ENCODE measurements around the gene SAMD13.

SAMD13 gene

GRCh38 chr1:84350550-84350949, 49.0 kb downstream of the SAMD13 start:
- H3K27me3 ChIP-seq (ENCODE audit: control insufficient read depth, low read length) = no peaks in the 10 kb centered on the region
- H3K9me3 ChIP-seq (ENCODE audit: control insufficient read depth, insufficient read depth, low read length) = no peaks in the 10 kb centered on the region
- no peaks in the 10 kb centered on the region for H3K9me2 ChIP-seq (replicated peaks; ENCODE audit: control insufficient read depth, low read length)
- TF ChIP-seq CTCF (IDR thresholded peaks at IDR 0.05; ENCODE audit: low read depth, low read length, poor library complexity, severe bottlenecking) (no peak), EZH2phosphoT487 (IDR thresholded peaks at IDR 0.05; ENCODE audit: borderline replicate concordance, low read length) (no peak)
- no peak overlapping the region for H3K4me2 ChIP-seq (ENCODE audit: low read length)
- no peaks in the 10 kb centered on the region for H3K36me3 ChIP-seq (ENCODE audit: control insufficient read depth, low read length)
- H3K27ac ChIP-seq (ENCODE audit: low read depth, low read length) = no peak overlapping the region
- H3K4me3 ChIP-seq (ENCODE audit: low read length) = no peak overlapping the region
- H4K20me1 ChIP-seq (ENCODE audit: control insufficient read depth, insufficient read depth, low read depth, low read length) = no peaks in the 10 kb centered on the region
- H3F3A ChIP-seq (ENCODE audit: control insufficient read depth, insufficient read depth) = no peaks in the 10 kb centered on the region
- no peaks in the 10 kb centered on the region for H3K79me2 ChIP-seq (ENCODE audit: control insufficient read depth, low read length)
- no peaks in the 10 kb centered on the region for H3K4me1 ChIP-seq (ENCODE audit: control insufficient read depth, low read length)

DNA sequence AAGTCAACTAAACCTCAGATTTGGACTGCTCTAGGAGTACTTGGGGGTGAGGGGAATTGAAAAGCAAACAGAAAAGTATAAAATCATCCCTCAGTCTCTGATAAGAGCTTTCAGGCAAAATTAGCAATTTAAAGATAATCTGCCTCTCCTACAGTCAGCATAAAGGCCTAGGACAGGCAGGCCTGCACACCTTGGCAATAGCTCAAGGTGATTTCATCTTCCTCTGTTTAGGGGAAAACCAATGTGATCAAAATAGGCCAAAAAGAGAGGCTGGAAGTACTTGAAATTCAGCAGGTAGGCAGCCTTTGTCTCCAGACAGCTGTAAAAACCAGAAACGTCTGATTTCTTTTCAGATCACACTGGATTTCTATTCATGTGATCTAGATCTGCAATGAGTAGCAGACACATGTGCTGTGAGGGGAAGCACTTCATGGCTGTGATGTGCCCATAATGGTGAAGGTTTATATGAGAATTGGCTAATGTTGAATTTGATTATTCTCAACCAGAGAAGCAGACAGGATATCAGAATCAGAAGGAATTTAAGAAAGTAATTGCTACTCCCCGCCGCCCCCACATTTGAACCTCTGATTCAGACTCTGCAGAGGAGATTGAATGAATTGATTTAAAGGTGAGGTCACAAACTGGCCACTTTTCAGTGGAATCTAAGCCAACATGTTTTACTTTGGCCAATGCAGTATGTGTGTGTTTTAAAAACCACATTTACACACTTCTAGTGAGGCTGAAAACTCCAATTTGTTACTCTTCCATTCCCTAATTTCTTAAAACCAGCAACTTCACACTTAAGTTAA, 51.0 kb downstream of the SAMD13 start:
- H3K9me2 ChIP-seq (replicated peaks; ENCODE audit: control insufficient read depth, low read length) = no peaks in the 10 kb centered on the region
- H3K27me3 ChIP-seq (ENCODE audit: control insufficient read depth, low read length) = no peaks in the 10 kb centered on the region
- 0 out of 2 replicates have a peak, but pooled peaks cover 6% of the 10 kb centered on the region for H3K9me3 ChIP-seq (ENCODE audit: control insufficient read depth, insufficient read depth, low read length)
- no peak for TF ChIP-seq CTCF (IDR thresholded peaks at IDR 0.05; ENCODE audit: low read depth, low read length, poor library complexity, severe bottlenecking)
- no peak overlapping the region for H3K27ac ChIP-seq (ENCODE audit: low read depth, low read length)
- H3K4me3 ChIP-seq (ENCODE audit: low read length) = no peak overlapping the region
- H3K79me2 ChIP-seq (ENCODE audit: control insufficient read depth, low read length) = no peaks in the 10 kb centered on the region
- no peaks in the 10 kb centered on the region for H3K4me1 ChIP-seq (ENCODE audit: control insufficient read depth, low read length)
- no peak overlapping the region for H3K4me2 ChIP-seq (ENCODE audit: low read length)
- H3K36me3 ChIP-seq (ENCODE audit: control insufficient read depth, low read length) = no peaks in the 10 kb centered on the region
- no peaks in the 10 kb centered on the region for H3F3A ChIP-seq (ENCODE audit: control insufficient read depth, insufficient read depth)
- no peaks in the 10 kb centered on the region for H4K20me1 ChIP-seq (ENCODE audit: control insufficient read depth, insufficient read depth, low read depth, low read length)

DNA sequence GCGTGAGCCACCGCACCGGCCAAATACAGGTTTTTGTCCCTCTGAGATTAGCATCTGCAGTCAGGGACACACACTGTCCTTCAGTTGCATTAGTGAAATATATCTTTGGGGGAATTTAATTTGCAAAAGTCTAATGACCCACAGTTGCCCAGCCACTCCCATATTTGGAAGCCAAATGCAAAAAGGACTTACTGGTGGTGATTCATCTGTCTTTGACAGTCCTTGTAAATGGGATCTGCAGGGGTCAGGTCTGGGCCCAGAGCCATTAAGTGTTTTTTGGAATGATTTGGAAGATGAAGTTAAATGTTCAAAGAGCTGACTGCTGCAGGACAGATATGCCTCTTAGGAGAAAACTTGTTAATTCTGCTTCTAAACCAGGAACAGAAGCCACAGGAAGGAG, 52.2 kb downstream of the SAMD13 start:
- H3K36me3 ChIP-seq (ENCODE audit: control insufficient read depth, low read length) = no peaks in the 10 kb centered on the region
- no peaks in the 10 kb centered on the region for H3K27me3 ChIP-seq (ENCODE audit: control insufficient read depth, low read length)
- H3K4me2 ChIP-seq (ENCODE audit: low read length) = no peak overlapping the region
- H3K4me3 ChIP-seq (ENCODE audit: low read length) = no peak overlapping the region
- no peak overlapping the region for H3K27ac ChIP-seq (ENCODE audit: low read depth, low read length)
- TF ChIP-seq CTCF (IDR thresholded peaks at IDR 0.05; ENCODE audit: low read depth, low read length, poor library complexity, severe bottlenecking) (no peak), EZH2phosphoT487 (IDR thresholded peaks at IDR 0.05; ENCODE audit: borderline replicate concordance, low read length) (no peak)
- H3K4me1 ChIP-seq (ENCODE audit: control insufficient read depth, low read length) = no peaks in the 10 kb centered on the region
- no peaks in the 10 kb centered on the region for H3K9me2 ChIP-seq (replicated peaks; ENCODE audit: control insufficient read depth, low read length)
- no peaks in the 10 kb centered on the region for H3F3A ChIP-seq (ENCODE audit: control insufficient read depth, insufficient read depth)
- 0 out of 2 replicates have a peak, but pooled peaks cover 6% of the 10 kb centered on the region for H3K9me3 ChIP-seq (ENCODE audit: control insufficient read depth, insufficient read depth, low read length)
- no peaks in the 10 kb centered on the region for H4K20me1 ChIP-seq (ENCODE audit: control insufficient read depth, insufficient read depth, low read depth, low read length)
- no peaks in the 10 kb centered on the region for H3K79me2 ChIP-seq (ENCODE audit: control insufficient read depth, low read length)
